Neural progenitor cell (in vitro differentiated cells): ENCODE data around the gene CLDND1.

Source experiments
- EZH2 ChIP-seq: fragments of 200-600 bp; sonication (generic); IDR thresholded peaks from 2 replicates; pipeline ENCODE4 v1.6.1; 2017; ENCODE audit warnings: antibody characterized with exemption, mild to moderate bottlenecking, moderate library complexity
- TF ChIP-seq, protein P1 (sequence below): fragments of 200-600 bp; sonication (generic); IDR thresholded peaks from 2 replicates; pipeline ENCODE4 v1.5.1; 2017; ENCODE audit warnings: antibody characterized with exemption, mild to moderate bottlenecking

GRCh38 chr3:98521897-98522543 is 682 bp downstream of the CLDND1 start:
- TF ChIP-seq, protein P1, sequence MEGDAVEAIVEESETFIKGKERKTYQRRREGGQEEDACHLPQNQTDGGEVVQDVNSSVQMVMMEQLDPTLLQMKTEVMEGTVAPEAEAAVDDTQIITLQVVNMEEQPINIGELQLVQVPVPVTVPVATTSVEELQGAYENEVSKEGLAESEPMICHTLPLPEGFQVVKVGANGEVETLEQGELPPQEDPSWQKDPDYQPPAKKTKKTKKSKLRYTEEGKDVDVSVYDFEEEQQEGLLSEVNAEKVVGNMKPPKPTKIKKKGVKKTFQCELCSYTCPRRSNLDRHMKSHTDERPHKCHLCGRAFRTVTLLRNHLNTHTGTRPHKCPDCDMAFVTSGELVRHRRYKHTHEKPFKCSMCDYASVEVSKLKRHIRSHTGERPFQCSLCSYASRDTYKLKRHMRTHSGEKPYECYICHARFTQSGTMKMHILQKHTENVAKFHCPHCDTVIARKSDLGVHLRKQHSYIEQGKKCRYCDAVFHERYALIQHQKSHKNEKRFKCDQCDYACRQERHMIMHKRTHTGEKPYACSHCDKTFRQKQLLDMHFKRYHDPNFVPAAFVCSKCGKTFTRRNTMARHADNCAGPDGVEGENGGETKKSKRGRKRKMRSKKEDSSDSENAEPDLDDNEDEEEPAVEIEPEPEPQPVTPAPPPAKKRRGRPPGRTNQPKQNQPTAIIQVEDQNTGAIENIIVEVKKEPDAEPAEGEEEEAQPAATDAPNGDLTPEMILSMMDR, result no peak
- TF ChIP-seq EZH2, result no peak
